ENCODE results near the gene C6orf163.

GRCh38 chr6:87336367-87336766 is 8.2 kb upstream of the C6orf163 start:
- TF ChIP-seq ATF3 (CRISPR knock-in tag; IDR thresholded peaks at IDR 0.05) (no peak), ZBTB1 (CRISPR knock-in tag; IDR thresholded peaks at IDR 0.05; ENCODE audit: borderline replicate concordance) (no peak), RAD51 (IDR thresholded peaks at IDR 0.05; ENCODE audit: borderline replicate concordance) (no peak), PRPF4 (IDR thresholded peaks at IDR 0.05; ENCODE audit: low read depth, low read length, poor library complexity, severe bottlenecking) (no peak), EZH2 (conservative IDR thresholded peaks at IDR 0.05; ENCODE audit: low read depth, low read length) (no peak), PAX8 (CRISPR knock-in tag; IDR thresholded peaks at IDR 0.05; ENCODE audit: borderline replicate concordance) (no peak), SP1 (IDR thresholded peaks at IDR 0.05) (no peak), SP1 (CRISPR knock-in tag; IDR thresholded peaks at IDR 0.05) (no peak), SMC3 (IDR thresholded peaks at IDR 0.05; ENCODE audit: low read length) (no peak), ZNF572 (CRISPR knock-in tag; IDR thresholded peaks at IDR 0.05) (no peak)
- TF ChIP-seq, protein P1, sequence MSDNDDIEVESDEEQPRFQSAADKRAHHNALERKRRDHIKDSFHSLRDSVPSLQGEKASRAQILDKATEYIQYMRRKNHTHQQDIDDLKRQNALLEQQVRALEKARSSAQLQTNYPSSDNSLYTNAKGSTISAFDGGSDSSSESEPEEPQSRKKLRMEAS (IDR thresholded peaks at IDR 0.05) = no peak
- TF ChIP-seq, protein P2, sequence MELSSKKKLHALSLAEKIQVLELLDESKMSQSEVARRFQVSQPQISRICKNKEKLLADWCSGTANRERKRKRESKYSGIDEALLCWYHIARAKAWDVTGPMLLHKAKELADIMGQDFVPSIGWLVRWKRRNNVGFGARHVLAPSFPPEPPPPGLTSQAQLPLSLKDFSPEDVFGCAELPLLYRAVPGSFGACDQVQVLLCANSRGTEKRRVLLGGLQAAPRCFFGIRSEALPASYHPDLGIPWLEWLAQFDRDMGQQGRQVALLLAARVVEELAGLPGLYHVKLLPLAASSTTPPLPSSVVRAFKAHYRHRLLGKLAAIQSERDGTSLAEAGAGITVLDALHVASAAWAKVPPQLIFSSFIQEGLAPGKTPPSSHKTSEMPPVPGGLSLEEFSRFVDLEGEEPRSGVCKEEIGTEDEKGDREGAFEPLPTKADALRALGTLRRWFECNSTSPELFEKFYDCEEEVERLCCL (CRISPR knock-in tag; IDR thresholded peaks at IDR 0.05; ENCODE audit: borderline replicate concordance) = no peak
